Kidney (tissue), 14 donors: ENCODE measurements around the gene OSGEP. TPM values are rescaled to one million over a fixed set of nuclear protein-coding genes. Genes with fewer than 3 reads are reported as not detected.

Experiments
- DNase-seq, 5 donors: peaks; one replicate each; pipeline ENCODE4 v3.0.0-alpha.2; 2013 to 2020
- FAIRE-seq: peaks from 2 replicates; lab custom pipeline; 2012; peaks lifted over from hg19 to GRCh38; lab: Jason Lieb, UNC
- H3K27ac ChIP-seq, 2 donors: one replicate each; pipeline ENCODE4 v1.7.0; 2013; ENCODE audit warnings: low read depth in 2 of 2, low read length in 2 of 2, inconsistent platforms in 1 of 2
- H3K27me3 ChIP-seq: one replicate; pipeline ENCODE4 v1.7.1; 2013; ENCODE audit warnings: low read length, inconsistent platforms; ENCODE audit not compliant: control insufficient read depth, insufficient read depth
- H3K36me3 ChIP-seq, 3 donors: one replicate each; pipeline versions ENCODE4 v1.7.0 to v1.7.1; 2013; ENCODE audit warnings: low read length in 3 of 3, control low read depth in 1 of 3, inconsistent platforms in 1 of 3; ENCODE audit not compliant: insufficient read depth in 3 of 3, control insufficient read depth in 2 of 3
- H3K4me1 ChIP-seq, 3 donors: one replicate each; pipeline versions ENCODE4 v1.7.0 to v1.7.1; 2013; ENCODE audit warnings: low read length in 3 of 3, inconsistent platforms in 1 of 3, low read depth in 1 of 3; ENCODE audit not compliant: control insufficient read depth in 2 of 3, insufficient read depth in 2 of 3
- H3K4me3 ChIP-seq, 3 donors: one replicate each; pipeline versions ENCODE4 v1.7.0 to v1.8.1; 2013; ENCODE audit warnings: low read length in 3 of 3, control low read depth in 1 of 3, inconsistent platforms in 1 of 3
- H3K9ac ChIP-seq, 3 donors: one replicate each; pipeline versions ENCODE4 v1.7.0 to v1.7.1; 2013; ENCODE audit warnings: low read length in 3 of 3, control low read depth in 1 of 3, inconsistent platforms in 1 of 3
- H3K9me3 ChIP-seq, 3 donors: one replicate each; pipeline versions ENCODE4 v1.7.0 to v1.7.1; 2013; ENCODE audit warnings: low read length in 3 of 3, control low read depth in 1 of 3, inconsistent platforms in 1 of 3; ENCODE audit not compliant: control insufficient read depth in 2 of 3, insufficient read depth in 1 of 3
- intact Hi-C: fragments of 100-400 bp; cut with DNase I; formaldehyde crosslinking; loops from one replicate; pipeline ENCODE4 v1.11.1; 2022
- polyA plus RNA-seq: library from polyadenylated mRNA; stranded (reverse); fragments of 350-450 nt; fragmentation: Illumina TruSeq; extraction: RNeasy Lipid Tissue Mini Kit (QIAGEN cat#74804); gene quantifications from one replicate; pipeline ENCODE4 v1.2.3, GENCODE V29; 2014; ENCODE audit warnings: low read depth, low replicate concordance; ENCODE audit not compliant: insufficient read depth
- total RNA-seq: library from RNA; stranded (reverse); fragmentation: NEBNext Ultra II Directional; extraction: Animal tissue kit (Norgen Biotek cat#: 25700); gene quantifications from one replicate; pipeline ENCODE4 v1.2.1, GENCODE V29; 2021
- TF ChIP-seq, protein P1 (sequence below): IDR thresholded peaks from 3 replicates; pipeline ENCODE4 v1.5.1; 2012; ENCODE audit warnings: mild to moderate bottlenecking, moderate library complexity, borderline replicate concordance; ENCODE audit not compliant: insufficient read depth; ENCODE audit errors: extremely low read depth
- donor health status: control.
- donor health status: control.
- donor health status: control.
- donor health status: control.
- donor health status: control.
- donor health status: DM: yes; HTN: yes; CAD: no.
- donor health status: Normal renal cell carcinoma (clear cell type).

Gene OSGEP
- total and polyA plus RNA-seq, 2 donors from 2014 or later = 30.3 to 32.4 TPM

DNA sequence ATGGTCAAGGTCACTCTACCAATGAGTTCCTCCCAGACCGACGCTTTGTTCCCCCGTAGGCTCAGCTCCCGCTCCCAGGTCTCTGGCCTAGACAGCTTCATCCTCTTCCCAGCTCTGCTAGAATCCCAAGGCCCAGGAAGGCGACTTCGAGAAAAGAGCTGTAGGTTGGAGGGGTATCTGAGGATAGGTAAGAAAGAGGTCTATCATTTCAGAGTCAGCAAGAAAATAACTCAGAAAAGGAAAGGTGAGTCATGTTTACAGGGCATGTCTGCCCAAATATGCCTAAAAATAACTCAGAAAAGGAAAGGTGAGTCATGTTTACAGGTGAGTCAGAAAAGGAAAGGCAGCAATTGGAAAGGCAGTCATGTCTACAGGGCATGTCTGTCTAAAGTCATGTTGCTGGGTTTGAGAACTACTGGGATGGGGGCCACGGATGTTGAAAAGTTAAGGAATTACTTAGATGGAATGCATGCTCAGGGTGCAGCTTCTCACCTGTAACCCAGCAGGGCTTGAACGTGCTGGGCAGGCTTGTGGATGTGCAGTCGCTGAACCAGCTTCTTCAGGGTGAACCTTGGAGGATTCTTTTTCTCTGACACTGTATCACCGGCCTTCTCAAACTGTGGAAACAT, 53.5 kb downstream of the OSGEP start:
- Histone ChIP-seq H3K27ac (no peak overlapping the region), H3K9me3 (no peaks in the 10 kb centered on the region), H3K27me3 (no peaks in the 10 kb centered on the region), H3K4me1 (no peaks in the 10 kb centered on the region), H3K36me3 (peaks cover 2 to 34% (median 25%) of the 10 kb centered on the region in 3 donors), H3K9ac (no peak overlapping the region), H3K4me3 (no peak overlapping the region)
- DNase-seq (no peak), FAIRE-seq (no peak)
- TF ChIP-seq, protein P1, sequence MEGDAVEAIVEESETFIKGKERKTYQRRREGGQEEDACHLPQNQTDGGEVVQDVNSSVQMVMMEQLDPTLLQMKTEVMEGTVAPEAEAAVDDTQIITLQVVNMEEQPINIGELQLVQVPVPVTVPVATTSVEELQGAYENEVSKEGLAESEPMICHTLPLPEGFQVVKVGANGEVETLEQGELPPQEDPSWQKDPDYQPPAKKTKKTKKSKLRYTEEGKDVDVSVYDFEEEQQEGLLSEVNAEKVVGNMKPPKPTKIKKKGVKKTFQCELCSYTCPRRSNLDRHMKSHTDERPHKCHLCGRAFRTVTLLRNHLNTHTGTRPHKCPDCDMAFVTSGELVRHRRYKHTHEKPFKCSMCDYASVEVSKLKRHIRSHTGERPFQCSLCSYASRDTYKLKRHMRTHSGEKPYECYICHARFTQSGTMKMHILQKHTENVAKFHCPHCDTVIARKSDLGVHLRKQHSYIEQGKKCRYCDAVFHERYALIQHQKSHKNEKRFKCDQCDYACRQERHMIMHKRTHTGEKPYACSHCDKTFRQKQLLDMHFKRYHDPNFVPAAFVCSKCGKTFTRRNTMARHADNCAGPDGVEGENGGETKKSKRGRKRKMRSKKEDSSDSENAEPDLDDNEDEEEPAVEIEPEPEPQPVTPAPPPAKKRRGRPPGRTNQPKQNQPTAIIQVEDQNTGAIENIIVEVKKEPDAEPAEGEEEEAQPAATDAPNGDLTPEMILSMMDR = no peak
- intact Hi-C loops = no loop called here

DNA sequence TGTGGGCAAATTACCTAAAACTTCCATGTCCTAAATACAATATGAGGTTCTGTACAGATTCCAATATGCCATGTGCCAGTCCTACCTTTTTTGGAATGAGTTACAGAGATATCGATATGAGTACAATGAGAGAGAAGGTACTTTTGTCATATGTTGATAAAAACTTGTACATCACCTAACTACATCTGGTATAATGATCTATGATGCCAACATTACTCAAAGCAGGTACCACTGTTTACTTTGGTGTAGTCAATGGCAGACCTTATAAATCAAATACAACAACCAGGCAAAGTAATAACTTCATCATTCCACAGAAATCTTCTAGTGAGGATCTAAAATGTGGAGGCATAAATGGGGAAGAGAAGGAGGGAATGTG, 54.0 kb downstream of the OSGEP start:
- FAIRE-seq (no peak), DNase-seq (no peak)
- peaks cover 2 to 36% (median 28%) of the 10 kb centered on the region in 3 donors for H3K36me3 ChIP-seq
- H3K4me1 ChIP-seq = no peaks in the 10 kb centered on the region
- H3K27ac ChIP-seq = no peak overlapping the region
- no peak overlapping the region for H3K9ac ChIP-seq
- no peaks in the 10 kb centered on the region for H3K9me3 ChIP-seq
- intact Hi-C loops = no loop called here
- TF ChIP-seq, protein P1 = no peak
- no peaks in the 10 kb centered on the region for H3K27me3 ChIP-seq
- H3K4me3 ChIP-seq = no peak overlapping the region

DNA sequence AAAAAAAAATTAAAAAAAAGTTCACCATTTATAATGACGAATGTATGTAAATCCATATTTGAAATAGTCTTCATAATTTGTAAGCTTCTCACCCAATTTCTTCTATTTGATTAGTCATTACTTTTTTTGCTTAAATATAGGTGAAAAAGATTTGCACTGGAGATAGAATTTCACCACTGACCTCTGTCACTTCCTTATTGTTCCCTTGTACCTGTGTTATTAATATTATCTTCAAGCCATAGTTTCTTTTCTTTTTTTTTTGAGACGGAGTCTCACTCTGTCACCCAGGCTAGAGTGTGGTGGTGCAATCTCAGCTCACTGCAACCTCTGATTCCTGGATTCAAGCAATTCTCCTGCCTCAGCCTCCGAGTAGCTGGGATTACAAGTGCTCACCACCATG, 57.1 kb downstream of the OSGEP start:
- Histone ChIP-seq H3K4me1 (no peaks in the 10 kb centered on the region), H3K4me3 (no peak overlapping the region), H3K9ac (no peak overlapping the region), H3K36me3 (peaks cover 4 to 38% (median 28%) of the 10 kb centered on the region in 3 donors), H3K27me3 (no peaks in the 10 kb centered on the region), H3K27ac (no peak overlapping the region), H3K9me3 (no peaks in the 10 kb centered on the region)
- FAIRE-seq (no peak), DNase-seq (no peak)
- intact Hi-C loops = no loop called here
- TF ChIP-seq, protein P1 = no peak

Other genes with a start within 250 kb of the OSGEP start
- not detected for gene OR11H6, start 231.1 kb downstream of the OSGEP start, total RNA-seq
- not detected for gene OR11H6, start 231.1 kb downstream of the OSGEP start, polyA plus RNA-seq
- gene OR11H7, start 225.8 kb downstream of the OSGEP start, total RNA-seq = not detected
- gene OR11H7, start 225.8 kb downstream of the OSGEP start, polyA plus RNA-seq = not detected
- not detected for gene OR11H4, start 215.5 kb downstream of the OSGEP start, total RNA-seq
- not detected for gene OR11H4, start 215.5 kb downstream of the OSGEP start, polyA plus RNA-seq
- 22.3 TPM for gene TTC5, start 148.9 kb downstream of the OSGEP start, total RNA-seq
- 12.3 TPM for gene TTC5, start 148.9 kb downstream of the OSGEP start, polyA plus RNA-seq
- gene CCNB1IP1, start 121.5 kb downstream of the OSGEP start, total RNA-seq = 25.7 TPM
- 58.2 TPM for gene CCNB1IP1, start 121.5 kb downstream of the OSGEP start, polyA plus RNA-seq
- 18.4 TPM for gene PARP2, start 111.2 kb downstream of the OSGEP start, total RNA-seq
- gene PARP2, start 111.2 kb downstream of the OSGEP start, polyA plus RNA-seq = 14.4 TPM
- 45.2 TPM for gene TEP1, start 41.3 kb downstream of the OSGEP start, total RNA-seq
- gene TEP1, start 41.3 kb downstream of the OSGEP start, polyA plus RNA-seq = 11.2 TPM
- gene KLHL33, start 18.6 kb downstream of the OSGEP start, total RNA-seq = 0.72 TPM
- gene KLHL33, start 18.6 kb downstream of the OSGEP start, polyA plus RNA-seq = 0.24 TPM
- gene APEX1, start 414 bp upstream of the OSGEP start, total RNA-seq = 119 TPM
- gene APEX1, start 414 bp upstream of the OSGEP start, polyA plus RNA-seq = 109 TPM
- gene PIP4P1, start 6.6 kb upstream of the OSGEP start, total RNA-seq = 35.7 TPM
- 33.3 TPM for gene PIP4P1, start 6.6 kb upstream of the OSGEP start, polyA plus RNA-seq
- 80.7 TPM for gene PNP, start 14.6 kb upstream of the OSGEP start, total RNA-seq
- 183 TPM for gene PNP, start 14.6 kb upstream of the OSGEP start, polyA plus RNA-seq
- gene RNASE10, start 50.7 kb upstream of the OSGEP start, total RNA-seq = 0.57 TPM
- 0.69 TPM for gene RNASE10, start 50.7 kb upstream of the OSGEP start, polyA plus RNA-seq
- not detected for gene RNASE9, start 106.2 kb upstream of the OSGEP start, total RNA-seq
- gene RNASE9, start 106.2 kb upstream of the OSGEP start, polyA plus RNA-seq = not detected
- not detected for gene RNASE11, start 133.2 kb upstream of the OSGEP start, total RNA-seq
- gene RNASE11, start 133.2 kb upstream of the OSGEP start, polyA plus RNA-seq = not detected
- not detected for gene RNASE12, start 136.6 kb upstream of the OSGEP start, total RNA-seq
- not detected for gene RNASE12, start 136.6 kb upstream of the OSGEP start, polyA plus RNA-seq
- gene OR6S1, start 186.9 kb upstream of the OSGEP start, total RNA-seq = not detected
- gene OR6S1, start 186.9 kb upstream of the OSGEP start, polyA plus RNA-seq = not detected
- 22.8 TPM for gene RNASE4, start 229.7 kb upstream of the OSGEP start, total RNA-seq
- gene RNASE4, start 229.7 kb upstream of the OSGEP start, polyA plus RNA-seq = 40.4 TPM
- gene ANG, start 234.0 kb upstream of the OSGEP start, total RNA-seq = 19.4 TPM
- gene ANG, start 234.0 kb upstream of the OSGEP start, polyA plus RNA-seq = 24.5 TPM